Posterior vena cava (tissue), 2 donors: Measurements from ENCODE around the gene TBC1D22A. TPM values are rescaled to one million over a fixed set of nuclear protein-coding genes. Genes with fewer than 3 reads are reported as not detected.

ENCODE experiments used
- DNase-seq: peaks from one replicate; pipeline ENCODE4 v3.0.0-alpha.2; 2020; ENCODE audit warnings: low spot score
- intact Hi-C, 2 donors: fragments of 100-400 bp; cut with DNase I; formaldehyde crosslinking; loops; one replicate each; pipeline versions ENCODE4 v1.14.1 to v1.14.2; 2022 to 2023
- total RNA-seq, 2 donors: library from RNA; stranded (reverse); fragmentation: NEBNext Ultra II Directional; extraction: Animal tissue kit (Norgen Biotek cat#: 25700); gene quantifications; one replicate each; pipeline ENCODE4 v1.2.1, GENCODE V29; 2021
- donor health status: DM: yes; HTN: yes; CAD: no.
- donor health status: DM: yes; HTN: yes; CAD: no.

Gene TBC1D22A
- total RNA-seq, 2 donors from 2014 or later: 19.3 to 21.7 TPM

DNA sequence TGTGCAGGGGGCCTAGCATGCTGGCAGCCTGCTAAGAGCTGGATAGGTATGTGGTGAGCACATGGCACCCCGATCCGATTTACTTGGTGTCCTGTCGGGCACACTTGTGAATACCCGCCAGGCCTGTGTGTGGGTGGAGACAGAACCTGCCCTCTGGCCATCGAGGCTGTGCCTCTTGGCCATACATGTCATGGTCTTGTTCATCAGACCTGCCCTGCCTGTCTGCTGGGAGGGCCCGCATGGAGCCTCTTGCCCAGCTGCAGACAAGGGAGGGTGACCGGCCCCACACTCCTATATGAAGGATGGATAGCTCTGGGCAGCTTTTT is 310.2 kb downstream of the TBC1D22A start:
- intact Hi-C loops: no loop called here
- DNase-seq: peak; percentile 73

DNA sequence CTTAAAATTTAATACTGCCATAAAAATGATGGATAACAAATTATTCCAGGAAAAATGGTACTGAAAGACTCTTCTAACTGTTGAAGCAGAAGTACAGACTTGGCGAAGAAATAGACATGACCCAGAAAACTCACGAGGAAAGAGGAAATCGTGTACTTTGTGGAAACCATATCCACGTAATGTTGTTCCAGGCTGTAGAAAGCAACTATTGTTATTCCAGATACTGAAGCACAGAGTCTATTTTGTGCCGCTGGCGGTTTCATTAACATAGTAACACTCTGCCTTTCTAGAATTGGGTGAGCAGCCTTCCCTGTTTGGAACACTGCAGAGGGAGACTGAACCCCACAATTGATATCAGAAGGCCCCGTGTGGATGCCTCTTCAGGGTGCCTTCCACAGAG is 310.6 kb downstream of the TBC1D22A start:
- intact Hi-C loops: no loop called here
- no peak for DNase-seq

DNA sequence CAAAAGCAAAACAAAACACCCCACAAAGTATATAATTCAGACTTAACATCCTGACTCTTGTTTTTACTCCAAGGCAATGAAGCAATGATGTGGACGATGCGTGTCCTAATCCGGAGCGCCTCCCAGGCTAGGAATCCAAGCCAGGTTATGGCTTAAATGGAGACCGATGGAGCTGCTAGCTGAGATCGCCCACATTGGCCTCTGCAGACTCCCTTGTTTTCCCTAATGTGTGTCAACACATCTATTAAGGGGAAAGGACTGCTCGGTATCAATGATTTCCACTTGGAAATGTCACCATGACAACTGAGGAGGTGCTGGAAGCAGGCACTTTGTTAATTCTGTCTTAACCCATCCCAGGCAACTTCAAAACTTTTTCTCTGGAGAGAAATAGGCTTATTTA is 311.7 kb downstream of the TBC1D22A start:
- DNase-seq: no peak
- intact Hi-C loops: no loop called here

DNA sequence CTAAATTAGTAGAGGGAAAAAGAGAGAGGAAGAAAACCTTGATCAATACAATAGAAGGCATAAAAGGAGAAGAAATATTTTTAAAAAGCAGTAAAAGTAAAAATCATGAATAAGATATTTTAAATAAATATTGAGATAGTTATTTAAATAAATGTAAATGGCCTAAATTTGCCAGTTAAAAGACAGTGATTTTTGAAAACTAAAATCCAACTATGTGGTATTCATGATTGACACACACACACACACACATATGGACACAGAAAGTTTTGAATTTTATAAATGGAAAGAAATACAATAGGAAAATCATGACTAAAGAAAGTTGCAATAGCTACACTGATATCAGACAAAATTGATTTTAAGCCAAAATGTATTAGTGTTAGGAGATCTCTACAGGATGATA is 313.1 kb downstream of the TBC1D22A start:
- intact Hi-C loops: no loop called here
- DNase-seq: no peak

DNA sequence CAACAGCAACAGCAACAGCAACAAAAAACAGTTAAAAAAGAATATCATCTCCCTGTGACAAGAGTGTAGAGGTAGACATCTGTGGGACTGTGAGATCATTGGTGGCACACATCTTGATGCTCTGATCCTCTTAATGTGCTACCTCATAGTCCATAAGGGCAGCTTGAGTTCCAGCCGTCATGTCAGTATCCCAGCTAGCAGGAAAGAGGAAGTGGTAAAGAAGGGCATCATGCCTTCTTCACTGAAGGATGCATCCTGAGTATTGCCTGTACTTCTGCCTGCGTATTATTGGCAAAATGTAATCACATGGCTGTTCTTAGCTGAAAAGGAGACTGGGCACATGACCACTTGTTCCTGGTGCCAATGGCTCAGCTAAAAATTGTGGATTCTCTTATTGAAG is 314.3 kb downstream of the TBC1D22A start:
- intact Hi-C loops: no loop called here
- DNase-seq: no peak

DNA sequence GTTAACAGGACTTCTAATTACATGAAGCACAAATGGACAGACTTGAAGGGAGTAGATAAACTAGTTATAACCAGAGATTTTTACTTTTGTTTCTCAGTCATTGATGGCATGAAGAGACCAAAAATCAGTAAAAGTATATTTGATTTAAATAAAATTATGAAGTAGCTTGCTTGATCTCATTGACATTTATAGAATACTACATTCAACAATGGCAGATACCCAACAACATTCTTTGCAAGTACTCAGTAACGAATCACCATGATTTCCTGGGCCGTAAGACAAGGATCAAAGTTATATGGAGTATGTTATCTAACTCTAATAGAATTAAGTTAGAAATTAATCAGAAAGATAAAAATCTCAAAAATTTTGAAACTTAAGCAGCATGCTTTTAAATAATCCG is 317.6 kb downstream of the TBC1D22A start:
- DNase-seq: no peak
- intact Hi-C loops: no loop called here

DNA sequence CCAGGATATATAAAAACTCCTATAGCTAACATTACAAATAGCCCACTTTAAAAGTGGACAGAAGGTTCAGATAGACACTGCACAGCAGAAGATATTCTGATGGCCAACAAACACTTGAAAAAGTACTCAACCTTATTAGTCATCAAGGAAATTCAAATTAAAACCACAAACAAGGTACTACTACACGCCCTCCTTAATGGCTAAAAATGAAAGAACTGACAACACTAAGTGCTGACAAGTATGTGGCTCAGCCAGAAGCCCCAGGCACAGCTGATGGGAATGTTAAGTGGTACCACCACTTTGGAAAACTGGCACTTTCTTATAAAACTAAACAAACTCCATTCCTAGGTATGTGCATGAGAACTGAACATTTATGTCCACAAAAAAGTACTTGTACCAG is 320.1 kb downstream of the TBC1D22A start:
- no peak for DNase-seq
- intact Hi-C loops: no loop called here

DNA sequence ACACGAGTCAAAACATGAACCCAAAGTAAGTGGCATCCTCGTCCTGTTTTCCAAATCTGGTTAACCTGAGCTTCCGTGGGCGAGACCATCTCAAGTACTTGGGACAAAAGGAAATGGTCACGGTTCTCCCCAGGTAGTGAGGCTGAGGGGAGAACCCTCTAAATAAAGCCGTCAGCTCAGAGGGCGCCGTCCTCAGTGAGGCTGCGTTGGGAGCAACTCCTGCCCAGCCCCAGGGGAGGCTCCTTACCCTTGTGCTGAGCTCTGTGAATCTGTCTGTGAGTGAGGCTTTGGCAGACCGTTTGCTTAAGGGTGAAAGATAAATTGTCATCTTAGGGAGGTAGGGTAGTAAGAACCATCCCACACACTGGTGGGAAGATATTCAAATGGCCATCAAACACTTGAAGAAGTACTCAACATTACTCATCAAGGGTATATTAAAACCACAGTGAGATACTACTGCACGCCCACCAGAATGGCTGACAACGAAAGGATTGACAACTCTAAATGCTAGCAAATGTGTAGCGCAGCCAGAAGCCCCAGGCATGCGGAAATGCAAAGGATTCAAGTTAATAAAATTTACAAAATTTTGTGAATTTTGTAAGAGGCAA is 321.0 kb downstream of the TBC1D22A start:
- intact Hi-C loops: no loop called here
- no peak for DNase-seq

DNA sequence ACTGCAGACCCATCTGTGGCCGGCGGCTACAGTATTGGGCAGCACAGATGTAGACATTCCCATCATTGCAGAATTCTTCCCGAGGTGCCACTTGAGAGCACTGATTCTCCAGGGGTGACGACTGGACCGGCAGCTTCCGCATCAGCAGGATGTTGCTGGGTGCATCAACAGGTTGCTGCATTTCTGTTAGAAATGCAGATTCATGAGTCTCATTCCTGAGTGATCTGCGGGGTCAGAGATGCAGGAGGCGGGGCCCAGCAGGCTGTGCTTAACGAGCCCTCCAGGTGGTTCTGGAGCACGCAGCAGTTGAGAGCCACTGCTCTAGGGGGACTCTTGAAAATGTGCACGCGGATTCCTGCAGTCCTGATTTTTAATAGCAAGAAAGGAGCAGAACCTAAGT is 321.8 kb downstream of the TBC1D22A start:
- no peak for DNase-seq
- intact Hi-C loops: no loop called here

DNA sequence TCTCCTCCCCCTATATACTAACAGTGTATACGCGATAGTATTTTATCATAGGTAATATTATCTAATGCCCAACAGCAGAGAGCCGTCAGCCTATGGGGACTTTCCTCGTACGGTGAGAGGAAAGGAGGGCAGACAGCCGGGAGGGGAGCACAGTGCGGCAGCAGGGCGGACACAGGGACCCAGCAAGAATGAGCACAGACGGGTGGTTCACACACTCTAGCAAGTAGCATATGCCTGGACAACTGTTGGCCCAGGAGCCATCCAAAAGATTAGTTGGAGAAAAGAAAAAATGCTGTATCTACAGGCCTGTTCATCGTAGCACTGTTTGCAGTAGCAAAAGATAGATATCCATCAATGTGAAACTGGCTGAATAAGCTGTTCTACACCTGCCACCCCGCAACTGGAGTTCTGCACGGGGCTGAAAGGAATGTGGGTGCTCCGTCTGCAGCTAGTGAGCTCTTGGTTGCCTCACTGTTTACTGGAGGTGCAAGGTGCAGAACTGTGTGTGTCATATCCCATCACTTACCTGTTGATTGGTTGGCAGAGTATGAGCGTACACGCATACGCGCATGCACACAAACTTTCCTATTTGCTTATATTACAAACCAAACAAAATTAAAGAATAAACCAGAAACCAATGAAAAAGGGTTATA is 324.3 kb downstream of the TBC1D22A start:
- no peak for DNase-seq
- intact Hi-C loops: no loop called here

DNA sequence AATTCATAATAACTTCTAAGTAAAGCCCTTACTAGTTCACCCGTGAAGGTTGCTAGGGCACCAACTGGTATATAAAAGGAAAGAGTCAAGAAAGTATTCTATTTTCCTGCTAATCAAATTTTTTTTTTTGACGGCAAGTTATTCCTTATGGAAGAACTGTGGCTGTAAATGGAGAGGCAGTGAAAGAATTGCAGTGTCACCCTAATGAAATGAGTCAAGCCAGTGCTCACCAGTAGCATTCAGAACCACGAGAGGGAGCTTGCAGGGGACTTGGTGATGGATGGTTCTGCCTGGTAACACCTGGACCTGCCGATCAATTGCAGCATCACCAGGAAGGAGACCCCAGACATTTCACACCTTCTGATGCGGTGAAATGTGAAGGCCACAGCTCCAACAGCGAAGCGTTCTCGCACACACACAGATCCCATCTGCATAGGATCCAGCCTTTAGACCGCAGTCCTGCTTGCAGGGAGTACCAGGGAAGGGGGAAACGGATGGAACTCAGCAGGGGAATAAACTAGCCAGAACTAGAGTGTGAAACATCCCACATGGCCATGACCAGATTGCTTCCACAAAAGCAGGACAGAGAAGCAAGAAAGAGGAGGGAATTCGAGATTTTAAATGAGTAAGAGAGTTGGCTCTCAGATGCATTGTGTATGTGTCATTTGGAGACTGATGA is 326.2 kb downstream of the TBC1D22A start:
- DNase-seq: no peak
- intact Hi-C loops: no loop called here

DNA sequence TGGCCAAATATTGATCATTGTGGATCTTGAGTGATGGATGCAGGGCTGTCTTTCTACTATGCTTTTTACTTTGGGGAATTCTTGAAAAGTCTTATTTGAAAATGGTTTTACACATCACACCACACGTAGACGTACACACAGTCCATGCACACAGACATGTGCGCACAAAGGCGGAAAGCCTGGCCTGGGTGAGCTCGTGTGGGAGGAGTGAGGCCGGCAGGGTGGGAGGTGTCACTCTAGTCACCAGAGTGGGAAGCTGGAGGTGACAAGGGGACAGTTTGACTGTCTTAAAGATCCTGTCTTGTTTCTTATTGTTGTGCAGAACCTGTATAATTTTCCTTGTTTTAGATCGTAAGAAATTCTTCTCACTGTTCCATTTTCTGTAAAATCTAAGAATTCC is 326.9 kb downstream of the TBC1D22A start:
- intact Hi-C loops: no loop called here
- no peak for DNase-seq

DNA sequence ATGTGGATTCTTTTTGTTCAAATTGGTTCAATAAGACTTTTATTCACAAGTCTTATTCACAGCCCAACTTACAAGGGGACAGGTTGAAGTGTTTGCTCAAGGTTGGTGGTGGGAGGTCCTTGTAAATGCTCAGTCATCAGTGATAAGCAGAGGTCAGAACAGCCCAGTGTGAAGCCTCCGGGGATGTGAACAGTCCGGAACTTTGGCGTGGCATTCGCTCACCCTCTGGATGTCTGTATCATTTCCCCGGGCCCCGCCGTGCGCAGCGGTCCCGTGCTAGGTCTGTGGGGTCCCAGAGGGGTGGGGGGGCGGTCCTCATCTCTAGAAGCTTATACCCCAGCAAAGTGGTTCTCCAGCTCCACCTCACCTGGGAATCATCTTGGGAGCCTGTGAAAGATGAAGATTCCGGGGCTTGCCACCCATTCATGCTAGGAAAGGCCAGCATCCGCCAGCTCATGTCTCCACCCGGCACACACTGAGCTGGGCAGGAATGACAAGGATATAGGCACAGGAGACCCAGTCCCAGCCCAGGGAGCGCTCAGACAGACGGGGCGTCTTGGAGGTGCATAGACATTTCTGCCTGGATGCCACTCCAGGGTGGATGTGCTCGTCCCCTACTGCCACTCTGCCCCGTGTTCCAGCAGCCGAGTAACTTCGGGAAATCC is 327.5 kb downstream of the TBC1D22A start:
- intact Hi-C loops: no loop called here
- no peak for DNase-seq

DNA sequence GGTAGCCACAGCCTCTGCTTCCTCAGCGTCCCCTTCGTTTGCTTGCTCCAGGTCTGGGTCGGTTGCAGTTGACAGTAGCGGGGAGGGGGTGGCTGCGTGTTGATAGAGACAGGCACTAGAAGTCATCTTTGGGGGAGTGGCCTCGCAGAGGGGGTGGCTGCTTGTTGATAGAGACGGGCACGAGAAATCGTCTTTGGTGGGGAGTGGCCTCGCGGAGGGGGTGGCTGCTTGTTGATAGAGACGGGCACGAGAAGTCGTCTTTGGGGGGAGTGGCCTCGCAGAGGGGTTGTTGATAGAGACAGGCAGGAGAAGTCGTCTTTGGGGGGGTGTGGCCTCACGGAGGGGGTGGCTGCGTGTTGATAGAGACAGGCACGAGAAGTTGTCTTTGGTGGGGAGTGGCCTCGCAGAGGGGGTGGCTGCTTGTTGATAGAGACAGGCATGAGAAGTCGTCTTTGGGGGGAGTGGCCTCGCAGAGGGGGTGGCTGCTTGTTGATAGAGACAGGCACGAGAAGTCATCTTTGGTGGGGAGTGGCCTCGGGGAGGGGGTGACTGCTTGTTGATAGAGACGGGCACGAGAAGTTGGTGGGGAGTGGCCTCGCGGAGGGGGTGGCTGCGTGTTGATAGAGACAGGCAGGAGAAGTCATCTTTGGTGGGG is 328.3 kb downstream of the TBC1D22A start:
- no peak for DNase-seq
- intact Hi-C loops: no loop called here

DNA sequence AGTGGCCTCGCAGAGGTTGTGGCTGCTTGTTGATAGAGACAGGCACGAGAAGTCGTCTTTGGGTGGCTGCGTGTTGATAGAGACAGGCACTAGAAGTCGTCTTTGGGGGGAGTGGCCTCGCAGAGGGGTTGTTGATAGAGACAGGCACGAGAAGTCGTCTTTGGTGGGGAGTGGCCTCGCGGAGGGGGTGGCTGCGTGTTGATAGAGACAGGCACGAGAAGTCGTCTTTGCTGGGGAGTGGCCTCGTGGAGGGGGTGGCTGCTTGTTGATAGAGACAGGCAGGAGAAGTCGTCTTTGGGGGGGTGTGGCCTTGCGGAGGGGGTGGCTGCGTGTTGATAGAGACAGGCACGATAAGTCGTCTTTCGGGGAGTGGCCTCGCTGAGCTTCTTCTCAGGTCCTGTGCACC is 328.8 kb downstream of the TBC1D22A start:
- no peak for DNase-seq
- intact Hi-C loops: no loop called here

DNA sequence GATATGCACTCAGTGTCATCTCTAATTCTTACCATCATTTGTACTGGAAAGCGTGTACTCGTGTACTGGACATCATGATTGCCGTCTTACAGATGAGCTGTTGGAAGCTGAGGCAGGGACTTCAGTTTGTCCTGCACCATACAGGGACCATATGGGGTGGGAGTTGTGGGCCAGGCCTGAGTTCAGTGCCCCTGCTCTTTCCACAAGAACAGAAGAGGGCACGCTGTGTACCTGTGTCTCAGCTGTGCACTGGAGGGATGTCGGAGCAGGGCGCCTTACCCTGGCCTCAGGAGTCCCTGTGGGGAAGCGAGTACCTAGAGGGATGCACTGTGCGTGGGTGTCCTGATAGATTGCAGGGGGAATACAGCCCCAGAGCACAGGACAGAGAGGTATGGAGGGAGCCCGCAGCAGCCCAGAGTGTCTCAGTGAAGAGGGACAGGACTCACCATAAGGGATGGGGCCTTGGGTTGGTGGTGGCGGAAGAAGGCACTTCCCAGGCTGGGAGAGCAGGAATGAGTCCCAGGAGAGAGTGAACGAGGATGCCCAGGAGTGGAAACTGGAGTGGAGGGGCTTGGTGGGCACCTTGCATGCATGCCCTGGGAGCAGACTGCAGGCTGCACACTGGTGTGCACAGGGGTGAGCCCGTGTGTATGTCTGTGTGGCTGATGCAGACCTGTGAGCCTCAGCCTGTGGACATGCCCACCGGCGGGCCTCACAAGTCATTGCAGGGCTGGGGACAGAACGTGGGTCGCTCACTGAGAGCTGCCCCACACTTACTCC is 329.7 kb downstream of the TBC1D22A start:
- intact Hi-C loops: no loop called here
- no peak for DNase-seq

DNA sequence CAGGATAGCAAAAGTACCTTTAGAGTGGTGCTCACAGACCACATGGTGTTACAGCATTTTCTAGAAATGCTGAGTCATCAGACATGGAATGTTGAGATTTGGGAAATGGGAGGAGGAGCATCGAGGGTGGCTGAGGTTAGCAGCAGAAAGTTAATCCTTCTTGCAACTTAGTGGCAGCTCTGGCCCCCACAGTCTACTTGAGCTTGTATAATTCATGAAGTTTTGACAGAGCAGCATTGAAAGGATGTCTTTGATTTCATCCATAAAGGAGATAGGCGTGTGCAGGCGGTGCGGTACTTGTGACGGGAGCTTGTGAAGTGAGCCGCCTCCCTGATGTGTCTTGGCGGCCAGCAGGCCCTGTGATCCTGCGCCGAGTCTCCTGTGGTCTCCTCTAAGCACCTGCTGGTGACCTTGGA is 330.5 kb downstream of the TBC1D22A start:
- no peak for DNase-seq
- intact Hi-C loops: no loop called here

DNA sequence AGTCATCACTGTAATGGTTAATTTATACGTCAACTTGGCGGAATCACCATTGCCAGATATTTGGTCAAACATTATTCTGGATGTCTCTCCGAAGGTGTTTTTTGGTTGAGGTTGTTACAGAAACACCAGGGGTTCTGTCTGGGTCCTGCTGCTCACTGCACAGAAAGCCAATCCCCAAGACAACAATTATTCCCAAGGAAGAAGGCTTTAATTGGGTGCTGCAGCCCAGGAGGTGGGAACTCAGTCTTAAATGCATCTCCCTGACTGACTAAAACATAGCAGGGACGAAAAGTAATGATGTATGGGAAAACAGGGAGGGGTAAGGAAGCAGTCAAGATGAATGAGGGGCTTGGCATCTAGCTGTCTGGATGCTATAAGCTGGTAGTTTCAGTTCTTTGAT is 331.3 kb downstream of the TBC1D22A start:
- no peak for DNase-seq
- intact Hi-C loops: no loop called here

DNA sequence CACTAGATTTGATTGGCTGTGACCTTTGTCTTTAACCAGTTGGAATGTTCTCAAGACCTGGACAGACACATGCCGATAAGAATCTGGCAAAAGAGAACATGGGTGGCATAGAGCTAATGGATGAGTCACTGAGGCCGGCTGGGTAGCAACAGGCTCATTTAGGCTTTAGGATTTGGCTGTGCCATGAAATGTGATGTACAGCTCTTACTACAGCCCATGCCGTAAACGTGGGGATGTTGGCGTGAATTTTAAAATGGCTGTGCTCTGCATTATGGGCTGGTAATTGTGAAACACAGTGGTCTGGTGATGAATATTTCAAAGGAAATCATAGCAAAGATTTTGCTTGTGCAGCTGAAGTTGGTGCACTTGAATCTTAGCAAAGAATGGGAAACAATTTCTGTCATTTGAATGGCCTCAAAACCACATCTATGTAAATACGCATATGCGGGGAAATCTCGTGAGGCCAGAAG is 332.4 kb downstream of the TBC1D22A start:
- intact Hi-C loops: no loop called here
- DNase-seq: no peak
